PC-3 (cell line): ENCODE results near the gene IL17B.

Experiments used
- EZH2 ChIP-seq: fragments of 300-600 bp; sonication (generic); IDR thresholded peaks from one replicate; pipeline ENCODE4 v1.6.1; 2017; ENCODE audit warnings: antibody characterized with exemption, mild to moderate bottlenecking, low read length; ENCODE audit not compliant: unreplicated experiment
- EZH2phosphoT487 ChIP-seq: fragments of 300-600 bp; sonication (generic); IDR thresholded peaks from 2 replicates; pipeline ENCODE4 v1.6.1; 2018; ENCODE audit warnings: mild to moderate bottlenecking, antibody characterized with exemption, low read length, borderline replicate concordance
- TF ChIP-seq, protein P1 (sequence below): fragments of 300-600 bp; sonication (generic); conservative IDR thresholded peaks from 2 replicates; pipeline ENCODE4 v1.5.1; 2017; ENCODE audit warnings: antibody characterized with exemption, low read depth, mild to moderate bottlenecking, low read length

- TF ChIP-seq, protein P1, sequence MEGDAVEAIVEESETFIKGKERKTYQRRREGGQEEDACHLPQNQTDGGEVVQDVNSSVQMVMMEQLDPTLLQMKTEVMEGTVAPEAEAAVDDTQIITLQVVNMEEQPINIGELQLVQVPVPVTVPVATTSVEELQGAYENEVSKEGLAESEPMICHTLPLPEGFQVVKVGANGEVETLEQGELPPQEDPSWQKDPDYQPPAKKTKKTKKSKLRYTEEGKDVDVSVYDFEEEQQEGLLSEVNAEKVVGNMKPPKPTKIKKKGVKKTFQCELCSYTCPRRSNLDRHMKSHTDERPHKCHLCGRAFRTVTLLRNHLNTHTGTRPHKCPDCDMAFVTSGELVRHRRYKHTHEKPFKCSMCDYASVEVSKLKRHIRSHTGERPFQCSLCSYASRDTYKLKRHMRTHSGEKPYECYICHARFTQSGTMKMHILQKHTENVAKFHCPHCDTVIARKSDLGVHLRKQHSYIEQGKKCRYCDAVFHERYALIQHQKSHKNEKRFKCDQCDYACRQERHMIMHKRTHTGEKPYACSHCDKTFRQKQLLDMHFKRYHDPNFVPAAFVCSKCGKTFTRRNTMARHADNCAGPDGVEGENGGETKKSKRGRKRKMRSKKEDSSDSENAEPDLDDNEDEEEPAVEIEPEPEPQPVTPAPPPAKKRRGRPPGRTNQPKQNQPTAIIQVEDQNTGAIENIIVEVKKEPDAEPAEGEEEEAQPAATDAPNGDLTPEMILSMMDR = no peak
- no peak for TF ChIP-seq EZH2phosphoT487
- TF ChIP-seq EZH2 = no peak
Measured at GRCh38 chr5:149417711-149418368, 38.7 kb upstream of the IL17B start.
